Aorta (tissue), 5 donors: ENCODE data around the gene GDPD5. TPM values are rescaled to one million over a fixed set of nuclear protein-coding genes. Genes with fewer than 3 reads are reported as not detected.

Experiments used
- ATAC-seq: fragments of 200-7000 bp; cut with Tn5 transposase; one replicate; pipeline ENCODE4 v1.9.1; 2022; ENCODE audit warnings: moderate library complexity; ENCODE audit not compliant: low FRiP score
- DNase-seq, 2 donors: peaks; one replicate each; pipeline ENCODE4 v3.0.0-alpha.2; 2020
- H3K27ac ChIP-seq, 2 donors: one replicate each; pipeline ENCODE4 v1.5.1; 2013; ENCODE audit warnings: low read length in 2 of 2, mild to moderate bottlenecking in 2 of 2, moderate library complexity in 2 of 2, control low read depth in 1 of 2, inconsistent platforms in 1 of 2, low read depth in 1 of 2
- H3K27me3 ChIP-seq, 2 donors: one replicate each; pipeline ENCODE4 v1.6.1; 2013; ENCODE audit warnings: control low read depth in 1 of 2, low read length in 1 of 2, mild to moderate bottlenecking in 1 of 2, moderate library complexity in 1 of 2; ENCODE audit not compliant: insufficient read depth in 2 of 2, control insufficient read depth in 1 of 2
- H3K36me3 ChIP-seq, 2 donors: one replicate each; pipeline ENCODE4 v1.6.1; 2013; ENCODE audit warnings: control low read depth in 1 of 2, low read length in 1 of 2, mild to moderate bottlenecking in 1 of 2; ENCODE audit not compliant: insufficient read depth in 2 of 2, control insufficient read depth in 1 of 2
- H3K4me1 ChIP-seq, 2 donors: one replicate each; pipeline ENCODE4 v1.6.1; 2013; ENCODE audit warnings: low read length in 2 of 2, control low read depth in 1 of 2, mild to moderate bottlenecking in 1 of 2, moderate library complexity in 1 of 2; ENCODE audit not compliant: insufficient read depth in 2 of 2, control insufficient read depth in 1 of 2
- H3K4me3 ChIP-seq, 2 donors: one replicate each; pipeline ENCODE4 v1.5.1; 2013; ENCODE audit warnings: low read length in 2 of 2, control low read depth in 1 of 2, mild to moderate bottlenecking in 1 of 2
- H3K9me3 ChIP-seq: one replicate; pipeline ENCODE4 v1.6.1; 2013; ENCODE audit warnings: mild to moderate bottlenecking, low read length; ENCODE audit not compliant: control insufficient read depth
- WGBS, 2 donors: extraction: QIAGEN DNeasy Blood & Tissue Kit; methylation state at CpG; one replicate each; pipeline ENCODE4 v1.1.7; 2013; 5-methylcytosine and 5-hydroxymethylcytosine counted together
- intact Hi-C, 2 donors: fragments of 100-400 bp; cut with DNase I; formaldehyde crosslinking; loops; one replicate each; pipeline versions ENCODE4 v1.14.2 to v1.15.0; 2022
- polyA plus RNA-seq, 2 donors: library from polyadenylated mRNA; stranded (reverse); fragments of 200-250 nt; gene quantifications; one replicate each; pipeline ENCODE4 v1.2.3, GENCODE V29; 2013
- total RNA-seq, 2 donors: library from RNA; stranded (reverse); fragmentation: NEBNext Ultra II Directional; extraction: Animal tissue kit (Norgen Biotek cat#: 25700); gene quantifications; one replicate each; pipeline ENCODE4 v1.2.1, GENCODE V29; 2021
- donor health status: healthy with polysubstance abuse.
- donor health status: Bipolar disorder and iron deficiency.
- donor health status: DM: no; HTN: no; CAD: no.
- donor health status: DM: no; HTN: no; CAD: no.
- donor health status: DM: yes; HTN: yes; CAD: no.

The GDPD5 gene
- total and polyA plus RNA-seq, 4 donors = 3.5 to 53.0 (median 34.2) TPM

DNA sequence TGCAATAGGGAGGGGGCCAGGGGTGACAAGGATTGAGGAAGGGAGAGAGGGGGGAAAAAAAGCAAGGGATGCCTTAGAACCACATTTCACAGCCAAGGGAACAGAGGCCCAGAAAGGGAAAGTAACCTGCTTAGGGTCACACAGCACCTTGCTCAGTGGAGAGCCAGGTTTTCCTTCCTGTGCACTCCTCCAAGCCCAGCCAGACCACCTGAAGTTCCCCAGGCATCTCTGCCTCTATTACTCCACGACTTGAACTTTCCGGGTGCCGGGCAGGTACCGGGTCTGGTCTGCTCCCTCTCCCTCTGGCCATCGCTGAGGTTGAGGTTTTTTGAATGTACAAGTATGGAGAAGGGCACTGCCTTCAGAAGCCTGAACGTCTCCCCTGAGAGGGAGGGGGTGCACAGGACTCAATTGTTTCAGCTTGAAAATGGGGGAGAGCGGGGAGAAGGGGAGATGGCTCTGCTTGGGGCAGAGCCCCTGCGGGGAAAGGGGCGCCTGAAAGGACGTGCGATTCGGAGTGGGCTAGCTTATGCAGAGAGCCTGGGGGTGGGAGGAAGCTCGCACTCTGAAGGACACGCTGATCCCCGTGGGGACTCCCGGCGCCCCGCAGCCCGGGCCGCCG, 35.8 kb upstream of the GDPD5 start:
- intact Hi-C loops = no loop called here
- no peak for DNase-seq
- WGBS, 2 donors = 15 to 21% methylated on average over 13 to 21 of the region's 21 CpGs
- no peak for ATAC-seq
- no peaks in the 10 kb centered on the region for H3K9me3 ChIP-seq
- peaks cover 0 to 2% of the 10 kb centered on the region in 2 donors for H3K36me3 ChIP-seq
- H3K4me1 ChIP-seq = peaks cover 0 to 5% of the 10 kb centered on the region in 2 donors
- H3K27me3 ChIP-seq = no peaks in the 10 kb centered on the region
- peak overlapping the region in 1 of 2 donors; percentile 73 for H3K4me3 ChIP-seq
- H3K27ac ChIP-seq = peak overlapping the region; percentile 54 to 89

DNA sequence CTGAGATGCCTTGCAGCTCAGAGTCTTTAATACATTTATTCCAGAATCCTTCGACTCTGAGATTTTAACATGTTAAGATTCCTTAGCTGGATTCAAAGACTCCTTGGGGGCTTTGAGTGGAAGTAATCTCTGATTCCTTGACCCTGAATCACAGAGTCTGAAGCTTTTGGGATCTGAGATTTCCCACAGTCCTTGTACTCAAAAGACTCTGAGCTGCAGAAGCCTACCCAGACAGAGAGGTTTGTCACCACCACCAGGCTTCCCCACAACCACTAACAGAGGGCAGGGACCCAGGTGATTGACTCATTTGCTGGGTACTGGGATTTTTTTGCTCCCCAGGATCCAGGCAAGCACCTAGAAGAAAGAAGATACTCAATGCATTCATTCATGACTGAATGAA, 34.9 kb upstream of the GDPD5 start:
- no peaks in the 10 kb centered on the region for H3K27me3 ChIP-seq
- 32 to 34% methylated on average over 1 of the region's 1 CpG for WGBS, 2 donors
- ATAC-seq (no peak), DNase-seq (no peak)
- H3K27ac ChIP-seq = peak overlapping the region in 1 of 2 donors; percentile 89
- no peaks in the 10 kb centered on the region for H3K36me3 ChIP-seq
- H3K9me3 ChIP-seq = no peaks in the 10 kb centered on the region
- no peak overlapping the region for H3K4me3 ChIP-seq
- peaks cover 0 to 5% of the 10 kb centered on the region in 2 donors for H3K4me1 ChIP-seq
- intact Hi-C loops = no loop called here

DNA sequence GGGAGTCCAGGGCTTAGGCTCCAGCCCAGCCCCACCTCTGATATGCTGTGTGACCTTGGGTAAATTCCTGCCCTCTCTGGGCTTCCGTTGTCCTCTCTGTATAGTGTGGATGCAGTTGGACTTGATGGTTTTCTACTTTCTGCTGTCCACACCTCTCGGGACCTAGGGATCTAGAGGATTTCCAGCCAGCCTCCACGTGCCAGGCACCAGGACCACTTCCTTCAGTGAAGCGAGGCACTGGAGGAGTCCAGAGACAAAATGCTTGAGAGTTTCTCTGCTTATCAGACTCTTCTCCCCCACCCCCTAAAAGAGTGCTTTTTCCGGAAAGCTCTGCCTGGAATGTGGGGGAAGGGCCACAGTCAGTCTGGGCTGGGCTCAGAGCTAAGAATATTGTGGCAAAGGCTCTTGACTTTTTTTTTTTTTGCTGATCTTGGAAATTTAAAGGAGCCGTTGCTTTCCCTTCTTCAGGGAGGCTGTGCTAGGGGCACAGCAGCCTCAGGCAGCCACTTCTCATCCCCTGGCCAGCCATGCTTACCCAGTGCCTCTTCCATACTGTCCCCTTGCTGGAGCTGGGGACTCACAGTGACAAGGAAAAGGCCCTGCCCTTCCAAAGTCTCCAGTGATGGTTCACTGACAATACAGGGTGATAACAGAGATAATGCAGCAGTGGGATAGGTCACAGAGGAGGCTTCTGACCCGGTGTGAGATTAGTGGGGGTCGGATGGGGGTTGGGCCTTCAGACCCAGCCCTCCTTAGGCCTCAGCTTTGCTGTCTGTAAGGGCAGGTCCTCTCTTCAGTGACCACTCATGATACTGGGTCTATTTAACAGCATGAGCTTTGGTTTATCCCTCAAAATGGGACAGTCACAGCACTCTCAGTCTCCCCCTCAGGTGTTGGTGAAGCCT, 33.5 kb upstream of the GDPD5 start:
- Histone ChIP-seq H3K36me3 (no peaks in the 10 kb centered on the region), H3K4me1 (peaks cover 0 to 5% of the 10 kb centered on the region in 2 donors), H3K9me3 (no peaks in the 10 kb centered on the region), H3K4me3 (no peak overlapping the region), H3K27me3 (no peaks in the 10 kb centered on the region), H3K27ac (peak overlapping the region; percentile 90 to 94)
- intact Hi-C loops = no loop called here
- ATAC-seq = peak; percentile 36
- WGBS, 2 donors = 3 to 4% methylated on average over 8 of the region's 8 CpGs
- peak in 1 of 2 donors; percentile 80 for DNase-seq

DNA sequence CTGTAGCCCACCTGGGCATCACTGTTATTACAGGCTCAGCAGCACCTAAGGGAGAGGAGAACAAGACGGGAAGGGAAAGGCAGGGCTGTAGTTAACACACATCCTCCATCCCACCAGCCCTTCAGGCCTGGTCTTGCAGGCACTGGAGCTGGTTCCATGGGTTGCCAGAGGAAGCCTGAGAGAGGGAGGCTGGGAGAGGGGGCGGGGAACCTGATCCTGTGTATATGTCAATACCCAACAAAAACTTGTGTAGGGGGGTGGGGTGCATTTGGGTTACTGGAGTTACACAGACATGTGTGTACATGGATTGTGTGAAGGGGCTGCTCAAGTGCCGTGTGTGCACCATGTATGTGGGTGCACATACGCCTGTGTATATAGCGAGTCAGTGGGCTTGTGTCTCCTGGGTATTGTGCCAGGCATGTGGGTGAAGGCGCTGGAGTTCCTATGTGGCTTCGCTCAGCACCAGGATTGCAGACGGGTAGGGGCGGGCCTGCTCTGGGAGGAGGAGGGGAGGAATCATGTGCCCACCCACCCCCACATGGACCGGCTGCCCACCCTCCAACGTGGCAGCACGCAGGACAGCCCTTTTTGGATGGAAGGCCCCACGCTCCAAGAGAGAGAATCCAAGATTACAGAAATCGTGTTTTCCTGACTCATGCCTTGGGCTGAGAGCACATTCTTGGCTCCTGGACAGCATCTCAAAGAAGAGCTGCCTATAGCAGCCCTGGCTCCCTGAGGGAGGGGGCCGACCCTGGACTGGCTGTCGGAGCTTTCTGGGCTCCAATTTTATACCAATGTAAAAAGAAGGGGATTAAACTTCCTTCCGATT, 32.1 kb upstream of the GDPD5 start:
- Histone ChIP-seq H3K4me1 (peaks cover 0 to 5% of the 10 kb centered on the region in 2 donors), H3K36me3 (no peaks in the 10 kb centered on the region), H3K27me3 (no peaks in the 10 kb centered on the region), H3K27ac (peak overlapping the region; percentile 90 to 94), H3K4me3 (no peak overlapping the region), H3K9me3 (no peaks in the 10 kb centered on the region)
- intact Hi-C loops = no loop called here
- DNase-seq (peak; percentile 87 to 89), ATAC-seq (peak; percentile 53)
- 5 to 12% methylated on average over 17 of the region's 17 CpGs for WGBS, 2 donors

DNA sequence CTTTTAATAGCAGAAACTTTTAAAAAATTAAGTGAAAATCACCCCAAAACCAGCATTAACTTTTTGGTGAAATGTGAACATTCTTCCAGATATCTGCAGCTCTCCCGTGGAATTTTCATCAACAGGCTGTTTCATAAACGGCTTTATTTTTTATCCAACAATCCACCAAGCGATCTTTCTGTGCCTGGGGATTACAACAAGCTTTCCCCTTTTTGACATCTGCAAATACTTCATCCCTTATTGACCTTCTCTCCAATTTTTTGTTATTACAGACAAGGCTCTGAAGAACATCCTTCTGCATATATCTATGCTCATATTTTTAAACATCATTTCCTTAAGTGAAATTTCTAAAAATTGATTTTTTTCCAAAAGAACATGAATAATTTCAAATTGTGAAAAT, 30.5 kb upstream of the GDPD5 start:
- intact Hi-C loops = no loop called here
- no peaks in the 10 kb centered on the region for H3K9me3 ChIP-seq
- DNase-seq (no peak), ATAC-seq (no peak)
- H3K27me3 ChIP-seq = no peaks in the 10 kb centered on the region
- 85 to 86% methylated on average over 3 of the region's 3 CpGs for WGBS, 2 donors
- no peaks in the 10 kb centered on the region for H3K36me3 ChIP-seq
- H3K4me1 ChIP-seq = peaks cover 0 to 2% of the 10 kb centered on the region in 2 donors
- H3K4me3 ChIP-seq = no peak overlapping the region
- H3K27ac ChIP-seq = no peak overlapping the region

DNA sequence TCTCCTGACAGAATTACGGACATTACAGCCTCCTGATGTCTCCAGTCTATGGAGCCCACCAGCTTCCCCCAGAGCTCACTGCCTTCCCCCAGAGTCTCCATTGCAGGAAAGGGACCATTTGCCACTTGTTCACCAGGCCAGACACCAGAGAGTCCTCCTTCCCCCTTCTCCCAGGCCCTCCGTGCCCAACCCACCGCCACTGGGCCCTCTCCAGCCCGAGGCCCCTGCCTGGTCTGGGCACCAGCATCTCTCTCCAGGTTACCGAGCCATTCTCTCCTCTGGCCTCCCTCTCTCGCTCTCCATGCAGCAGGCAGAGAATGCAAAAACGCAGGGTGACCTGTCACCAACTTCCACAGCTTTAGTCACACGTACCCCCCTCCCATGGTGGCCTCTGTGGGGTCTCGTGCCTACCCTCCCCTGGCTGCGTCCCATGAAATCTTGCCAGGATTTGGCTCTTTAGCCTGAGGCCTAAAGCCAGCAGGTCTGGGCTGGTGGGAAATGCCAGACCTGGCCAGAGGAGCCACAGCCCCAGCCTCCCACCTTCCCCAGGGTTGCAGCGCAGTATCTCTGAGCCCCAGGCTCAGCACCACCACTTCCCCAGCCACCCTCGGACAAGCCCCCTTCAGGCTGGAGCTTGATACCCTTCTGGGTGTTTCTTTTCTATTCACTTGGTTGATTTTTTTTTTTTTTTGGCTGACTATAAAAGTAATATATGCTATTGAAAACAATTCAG, 29.5 kb upstream of the GDPD5 start:
- Histone ChIP-seq H3K4me3 (no peak overlapping the region), H3K4me1 (no peaks in the 10 kb centered on the region), H3K27ac (peak overlapping the region; percentile 77 to 78), H3K36me3 (no peaks in the 10 kb centered on the region), H3K9me3 (no peaks in the 10 kb centered on the region), H3K27me3 (no peaks in the 10 kb centered on the region)
- DNase-seq = no peak
- no peak for ATAC-seq
- WGBS, 2 donors = 23 to 28% methylated on average over 12 of the region's 12 CpGs
- intact Hi-C loops = no loop called here

DNA sequence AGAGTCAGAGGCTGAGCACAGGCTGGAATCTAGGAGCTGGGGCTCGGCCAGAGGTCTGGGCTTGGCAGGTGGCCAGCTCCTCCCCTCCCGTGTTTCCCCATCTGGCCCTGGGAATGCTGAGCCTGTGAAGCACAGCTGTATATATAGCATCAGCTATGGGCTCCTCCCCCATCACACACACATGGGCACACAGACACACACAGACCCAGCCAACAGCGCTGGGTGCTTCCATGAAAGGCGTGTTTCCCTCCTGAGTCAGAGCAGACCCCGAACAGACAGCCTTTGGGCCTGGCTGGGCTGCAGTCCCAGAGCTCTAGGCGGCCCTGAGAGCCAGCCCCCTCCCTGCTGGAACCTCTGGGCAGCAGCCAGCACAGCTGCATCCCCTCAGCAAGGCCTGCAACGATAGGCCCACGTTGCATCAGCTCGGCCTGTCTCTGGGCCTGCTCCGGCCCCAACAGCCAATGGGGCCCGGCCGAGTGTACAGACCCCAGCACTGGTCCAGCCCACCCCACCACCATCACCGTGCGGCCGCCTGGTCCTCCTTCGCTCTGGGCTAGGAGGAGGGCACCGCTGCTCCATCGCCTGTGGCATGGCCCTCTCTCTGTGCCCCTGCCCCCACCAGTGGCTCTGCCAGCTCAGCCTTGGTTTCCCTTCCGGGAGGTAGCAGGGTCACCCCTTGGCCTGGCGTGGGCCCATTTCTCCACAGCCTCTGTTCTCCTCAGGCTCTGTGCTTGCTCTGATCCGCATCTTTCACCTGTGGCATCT, 28.7 kb upstream of the GDPD5 start:
- peak; percentile 97 to 98 for DNase-seq
- intact Hi-C loops = no loop called here
- Histone ChIP-seq H3K36me3 (no peaks in the 10 kb centered on the region), H3K4me1 (no peaks in the 10 kb centered on the region), H3K27me3 (no peaks in the 10 kb centered on the region), H3K27ac (peak overlapping the region; percentile 78 to 91), H3K9me3 (no peaks in the 10 kb centered on the region), H3K4me3 (no peak overlapping the region)
- ATAC-seq = peak; percentile 94
- WGBS, 2 donors = 6 to 10% methylated on average over 21 of the region's 21 CpGs
